Measurements from ENCODE around the gene POU2F3.

Gene POU2F3

DNA sequence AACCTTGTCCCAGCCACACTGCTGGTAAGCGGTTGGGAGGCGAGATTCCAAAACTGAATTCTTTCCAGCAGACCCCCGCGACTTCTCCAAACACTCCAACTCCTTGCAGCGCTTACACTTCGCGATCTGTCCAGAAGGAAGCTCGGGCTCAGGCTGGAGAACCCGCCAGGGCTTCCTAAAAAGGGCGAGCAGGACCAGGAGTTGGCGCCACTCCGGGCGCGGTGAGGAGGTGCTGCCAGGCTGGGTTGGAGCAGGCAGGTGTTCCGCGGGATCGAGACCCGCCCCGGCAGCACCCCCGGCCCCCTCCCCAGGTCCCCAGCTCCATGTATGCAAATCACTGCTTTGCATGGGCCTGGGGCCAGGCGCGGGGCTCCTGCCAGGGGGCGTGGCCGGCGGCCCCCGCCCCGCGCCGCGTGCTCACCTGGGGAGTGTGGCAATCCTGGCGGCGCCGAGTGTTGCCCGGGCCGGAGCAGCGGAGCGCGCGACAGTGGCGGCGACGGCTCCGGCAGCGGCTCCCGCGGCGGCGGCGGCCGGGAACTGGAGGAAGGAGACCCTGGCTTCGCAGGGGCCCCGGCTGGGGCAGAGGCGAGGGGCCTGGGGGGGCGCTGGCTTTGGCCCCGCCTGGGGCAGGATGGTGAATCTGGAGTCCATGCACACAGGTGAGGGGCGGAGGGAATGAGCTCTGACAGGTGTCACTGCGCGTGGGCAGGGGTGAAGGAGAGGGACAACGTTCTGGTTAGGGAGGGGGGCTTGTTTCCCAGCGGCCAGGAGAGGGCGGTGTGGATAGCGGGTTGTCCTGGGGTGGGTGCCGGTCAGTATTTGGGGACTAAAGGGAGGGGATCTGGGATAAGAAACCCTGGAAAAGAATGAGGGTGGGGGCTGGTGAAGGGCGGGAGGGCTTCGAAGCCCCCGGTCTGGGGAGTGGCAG, at the start of gene POU2F3:
Gene POU2F3 (plus strand): TSS at position 428 of the 928 bp plus-strand sequence. CDS start 204 bp downstream, at position 632.
- DNase-seq, result no peak

DNA sequence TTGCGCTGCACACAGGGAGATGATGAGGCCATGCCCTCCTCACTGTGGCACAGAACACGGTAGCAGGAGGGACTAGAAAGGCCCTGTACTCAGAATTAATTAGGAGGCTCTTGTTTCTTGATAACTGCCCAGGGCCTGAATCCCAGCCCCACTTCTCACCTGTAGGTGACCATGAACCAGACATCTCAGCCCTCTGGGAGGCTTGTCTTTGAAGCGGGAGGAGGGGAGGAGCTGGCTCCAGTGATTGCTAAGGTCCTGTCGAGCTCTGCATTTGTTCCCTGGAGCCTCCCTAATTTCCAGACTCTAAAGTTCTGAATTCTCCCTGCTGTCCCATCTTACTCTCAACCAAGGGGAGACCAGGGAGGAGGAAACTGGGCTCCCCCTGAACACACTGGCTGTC, 48.9 kb upstream of the POU2F3 start:
- no peak for DNase-seq

DNA sequence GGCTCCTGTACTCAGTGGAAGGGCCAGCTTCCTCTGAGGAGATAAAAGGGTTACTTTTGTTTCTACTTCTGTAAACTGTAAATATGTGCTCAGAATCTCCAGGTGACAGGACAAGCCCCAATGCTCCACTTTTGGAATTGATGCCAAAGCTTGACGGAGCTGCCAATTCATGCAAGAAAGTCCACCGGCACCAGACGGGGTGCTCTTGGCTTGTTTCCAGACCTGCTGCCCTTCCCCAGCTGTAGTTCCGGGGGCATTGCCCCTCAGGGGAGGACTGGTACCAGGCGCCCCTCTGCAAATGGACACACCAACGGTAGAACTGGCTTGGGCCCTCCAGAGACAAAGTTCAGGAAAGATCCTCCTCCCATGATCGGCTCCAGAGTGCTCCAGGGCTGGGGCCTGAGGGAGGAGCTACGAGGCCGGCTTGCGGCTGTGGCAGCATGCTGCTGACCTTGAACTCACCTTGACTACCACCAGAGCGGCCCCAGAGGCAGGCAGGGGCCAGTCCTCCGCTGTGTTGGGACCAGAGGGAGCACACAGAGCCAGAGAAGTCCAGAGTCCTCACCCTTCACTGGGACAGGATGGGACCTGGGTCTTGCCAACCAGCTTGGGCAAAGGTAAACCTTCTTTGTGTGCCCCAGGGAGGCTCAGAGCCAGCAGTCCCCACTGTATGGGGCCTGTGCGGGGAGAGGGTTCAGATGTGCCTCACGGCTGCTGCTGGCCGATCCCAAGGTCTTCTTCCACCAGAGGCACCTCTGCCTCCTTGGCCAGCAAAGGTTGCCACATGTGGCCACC, 46.9 kb upstream of the POU2F3 start:
- no peak for DNase-seq

DNA sequence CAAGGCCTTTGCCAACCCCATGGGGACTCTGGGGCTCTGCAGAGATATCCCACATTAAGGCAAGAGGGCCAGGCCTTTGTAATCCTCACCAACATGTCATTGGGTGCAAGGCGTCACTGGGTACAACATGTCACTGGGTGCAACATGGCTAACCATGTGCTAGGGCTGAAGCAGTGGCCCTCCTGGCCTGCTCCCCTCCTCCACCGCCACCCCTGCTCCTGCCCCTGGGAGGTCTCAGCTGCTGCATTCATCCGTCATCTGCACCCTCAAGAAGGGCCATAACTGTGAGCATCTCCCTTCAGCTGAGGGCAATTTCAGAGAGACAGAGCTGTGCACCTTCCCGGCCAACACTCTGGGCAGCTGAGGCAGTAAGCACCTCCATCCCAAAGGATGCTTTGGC, 45.8 kb upstream of the POU2F3 start:
- DNase-seq, result no peak

DNA sequence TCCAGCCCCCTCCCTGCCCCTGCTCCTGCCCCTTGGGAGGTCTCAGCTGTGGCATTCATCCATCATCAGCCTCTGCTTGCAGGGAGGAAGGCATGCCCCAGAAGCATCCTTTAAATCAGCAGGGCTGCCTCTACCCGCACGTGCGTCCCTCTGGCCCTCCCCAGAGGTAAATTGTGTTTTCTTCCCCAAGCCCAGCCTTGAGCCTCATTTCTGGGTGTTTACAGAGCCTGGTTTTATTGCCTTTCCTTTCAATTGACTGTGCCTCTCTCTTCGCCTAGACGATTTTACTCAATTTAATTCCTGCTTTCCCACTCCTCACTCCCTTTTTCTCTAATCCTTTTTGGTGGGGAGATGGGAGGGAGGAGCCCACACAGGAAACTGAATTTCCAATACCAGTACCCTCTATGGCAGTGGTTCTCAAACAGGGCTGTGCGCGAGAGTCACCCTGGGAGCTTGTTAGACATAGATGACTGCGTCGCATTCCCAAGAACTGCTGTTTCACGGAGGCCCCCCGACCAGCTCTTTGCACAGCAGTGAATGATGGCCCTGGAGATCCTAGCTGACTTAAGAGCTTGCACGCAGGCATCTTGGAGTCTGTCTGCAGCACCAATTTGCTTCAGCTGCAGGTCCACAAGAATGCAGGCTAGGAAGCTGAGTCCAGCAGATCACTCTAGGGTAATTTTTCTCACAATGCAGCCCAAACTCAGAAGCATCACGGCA, 44.2 kb upstream of the POU2F3 start:
- no peak for DNase-seq

DNA sequence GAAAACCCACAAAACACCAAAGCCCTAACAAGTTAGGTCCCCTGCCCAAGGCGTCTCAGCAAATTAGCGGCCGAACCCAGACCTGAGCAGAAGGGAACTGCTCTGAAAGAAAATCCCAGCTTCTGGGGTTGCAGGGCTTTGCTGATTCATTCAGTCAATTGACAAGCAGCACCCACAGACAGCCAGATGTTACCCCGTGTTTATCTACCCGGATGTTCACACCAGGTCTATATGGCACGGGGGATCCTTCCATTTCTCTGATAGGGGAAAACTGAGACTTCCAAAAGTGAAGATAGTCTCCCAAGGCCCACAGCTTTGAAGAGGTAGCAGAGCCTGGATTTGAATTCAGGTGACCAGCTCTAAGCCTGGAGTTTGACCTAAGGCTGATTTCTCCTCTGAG, 43.1 kb upstream of the POU2F3 start:
- no peak for DNase-seq

DNA sequence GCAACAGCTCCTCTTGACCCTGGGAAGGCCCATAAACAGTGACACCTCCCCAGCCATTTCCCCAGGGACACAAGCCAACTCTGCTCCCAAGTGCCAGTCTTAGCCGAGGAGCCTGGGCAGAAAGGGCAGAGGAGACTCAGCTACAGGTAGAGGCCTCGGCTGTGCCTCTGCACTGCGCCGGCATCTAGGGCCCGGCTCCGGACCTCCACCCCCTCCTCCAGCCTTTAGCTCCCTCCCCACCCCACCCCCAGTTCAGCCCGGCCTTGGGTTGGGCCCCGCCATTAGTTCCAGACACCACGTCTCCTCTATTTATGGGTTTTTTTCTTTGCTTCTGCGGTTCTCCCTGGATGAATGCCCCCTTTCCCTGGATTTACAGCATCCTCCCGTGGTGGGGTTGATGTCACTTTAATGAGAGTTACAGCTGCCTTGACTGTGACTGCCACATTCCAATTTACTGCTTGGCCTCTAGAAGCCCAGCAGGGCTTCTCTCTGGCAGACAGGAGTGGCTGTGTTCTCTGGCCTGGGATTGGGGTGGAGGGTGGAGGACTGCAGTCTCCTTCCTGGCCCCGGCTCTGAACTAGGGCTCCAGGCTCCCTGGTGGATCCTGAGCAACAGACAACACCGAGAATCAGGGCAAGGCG, 42.6 kb upstream of the POU2F3 start:
- DNase-seq, result no peak

DNA sequence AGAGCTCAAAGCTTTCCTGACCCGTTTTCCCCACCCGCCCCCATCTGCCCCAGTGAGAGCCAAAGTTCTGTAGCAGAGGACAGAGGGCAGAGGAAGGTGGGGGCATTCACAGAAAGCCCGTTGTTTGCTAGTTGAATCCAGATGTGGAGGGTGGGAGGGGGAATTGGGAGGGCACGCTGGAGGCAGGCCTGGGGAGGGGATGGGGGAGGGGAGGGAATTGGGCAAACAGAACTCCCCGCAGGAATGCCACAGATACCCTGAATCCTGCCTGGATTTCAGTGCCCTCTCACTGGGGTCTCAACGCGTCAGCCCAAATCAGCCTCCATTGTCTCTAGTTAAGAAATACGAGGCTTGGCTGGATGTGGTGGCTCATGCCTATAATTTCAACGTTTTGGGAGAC, 42.0 kb upstream of the POU2F3 start:
- no peak for DNase-seq

DNA sequence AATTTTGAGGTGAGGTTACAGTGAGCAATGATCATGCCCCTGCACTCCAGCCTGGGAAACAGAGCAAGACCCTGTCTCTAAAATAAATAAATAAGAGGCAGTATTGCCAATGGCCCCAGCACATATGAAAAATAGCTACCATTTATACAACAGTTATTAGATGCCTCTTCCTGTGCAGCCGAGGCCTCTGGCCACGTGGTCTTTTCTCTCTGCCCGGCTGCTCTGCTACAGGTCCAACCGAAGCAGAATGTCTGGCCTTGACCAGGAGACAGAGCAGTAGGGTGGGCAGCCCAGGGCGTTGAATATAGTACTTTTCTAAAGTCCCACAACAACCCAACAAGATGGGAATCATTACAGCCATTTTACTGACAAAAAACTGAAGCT, 41.5 kb upstream of the POU2F3 start:
- no peak for DNase-seq

DNA sequence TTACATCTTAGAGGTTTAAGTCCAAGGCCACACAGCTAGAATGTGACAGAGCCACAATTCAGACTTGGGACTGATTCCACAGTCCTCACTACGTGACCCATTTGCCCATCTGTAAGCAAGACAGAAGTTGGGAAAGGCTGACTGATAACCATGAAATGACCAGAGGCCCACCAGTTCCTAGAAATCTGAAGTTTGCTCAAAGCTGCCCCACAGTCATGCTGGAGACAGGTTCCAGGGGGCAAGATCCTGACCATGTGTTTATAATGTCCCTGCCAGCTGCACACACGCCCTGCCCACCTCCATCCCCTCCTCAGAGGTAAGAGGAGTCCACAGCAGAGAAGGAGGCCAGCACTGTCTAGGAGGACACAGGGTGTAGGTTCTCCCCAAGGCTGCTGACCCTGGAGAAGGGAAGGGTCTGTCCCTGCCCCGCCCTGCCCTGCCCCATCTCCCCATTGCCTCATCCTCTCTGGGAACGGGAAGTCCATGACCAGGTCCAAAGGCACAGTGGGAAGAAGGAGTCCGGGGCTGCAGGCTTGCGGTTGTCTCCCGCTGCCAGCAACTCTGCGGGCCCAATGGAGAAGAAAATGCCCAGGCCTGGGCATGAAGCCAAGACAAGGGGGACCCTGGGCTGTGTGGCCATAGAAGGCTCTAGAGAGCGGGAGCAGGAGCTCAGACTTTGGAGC, 41.0 kb upstream of the POU2F3 start:
- no peak for DNase-seq

DNA sequence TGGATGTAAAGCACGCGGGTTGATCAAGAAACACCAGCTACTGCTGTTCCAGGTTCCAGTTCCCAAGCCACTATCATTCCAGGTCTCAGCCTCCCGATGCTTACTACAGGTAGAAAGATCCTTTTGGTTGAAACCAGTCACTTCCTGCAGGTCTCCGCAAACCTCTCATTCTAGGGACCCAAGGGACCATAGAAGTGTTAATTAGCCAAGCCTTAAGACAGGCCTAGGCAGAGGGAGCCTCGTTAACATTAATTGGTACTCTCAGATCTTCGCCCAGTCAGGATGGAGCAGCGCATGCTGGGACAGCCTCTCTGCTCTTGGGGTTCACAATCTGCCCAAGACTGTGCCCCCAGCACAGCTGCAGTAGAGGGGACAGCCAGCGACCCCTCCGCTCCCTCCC, 40.3 kb upstream of the POU2F3 start:
- DNase-seq, result no peak

DNA sequence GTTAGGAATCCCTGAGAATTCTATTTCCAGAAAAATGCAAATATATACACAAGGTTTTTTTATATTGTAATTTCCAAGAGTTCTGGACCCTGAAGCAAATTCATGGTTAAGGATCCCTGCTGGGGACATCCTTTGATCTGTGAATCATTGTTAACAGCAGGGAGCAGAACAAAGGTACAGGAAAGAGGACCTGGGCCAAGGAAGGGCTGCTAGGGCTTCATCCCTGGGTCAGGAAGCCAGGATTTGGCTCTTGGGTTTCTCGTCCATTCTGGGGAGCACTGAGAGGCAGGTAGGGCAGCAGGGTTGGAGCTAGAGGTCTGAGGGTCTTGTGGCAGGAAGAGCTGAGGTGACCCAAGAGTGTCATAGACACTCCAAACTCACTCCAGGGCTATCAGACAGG, 39.3 kb upstream of the POU2F3 start:
- DNase-seq, result no peak

DNA sequence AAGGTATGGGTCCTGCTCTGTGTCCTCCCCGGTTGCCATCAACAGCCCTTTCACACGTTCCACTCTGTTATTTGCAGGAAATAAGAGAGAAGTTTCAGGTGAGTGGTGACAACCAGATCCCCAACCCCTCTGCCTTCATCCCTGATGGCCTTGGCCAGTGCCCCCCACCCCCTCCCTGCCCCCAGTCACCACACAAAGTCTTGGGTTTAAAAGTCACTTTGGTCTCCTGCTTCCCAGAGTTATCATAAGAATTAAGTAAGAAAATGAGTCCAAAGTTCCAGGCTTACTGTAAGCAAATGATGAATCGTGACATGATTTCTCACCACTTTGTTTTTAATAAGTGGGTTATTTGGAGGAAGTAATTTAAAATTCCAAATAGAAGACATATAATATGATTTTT, 38.3 kb upstream of the POU2F3 start:
- DNase-seq, result no peak

DNA sequence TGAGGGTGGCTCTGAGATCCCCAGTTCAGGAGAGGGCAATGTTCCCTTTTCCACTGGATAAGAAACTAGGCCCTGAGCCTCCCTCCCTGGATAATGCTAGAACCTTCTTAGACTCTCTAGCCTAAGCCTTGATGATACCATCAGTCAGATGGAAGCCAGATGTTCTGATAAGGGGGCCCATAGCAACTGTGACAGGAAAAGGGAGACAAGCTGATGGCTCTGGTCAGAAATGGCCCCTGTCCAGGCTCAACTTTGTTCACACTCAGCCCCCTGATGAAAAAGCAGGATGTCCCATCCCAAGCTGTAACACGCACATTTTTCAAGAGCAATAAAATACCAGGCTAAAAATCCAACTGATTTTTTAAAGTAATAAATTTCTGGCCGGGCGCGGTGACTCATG, 36.3 kb upstream of the POU2F3 start:
- no peak for DNase-seq

DNA sequence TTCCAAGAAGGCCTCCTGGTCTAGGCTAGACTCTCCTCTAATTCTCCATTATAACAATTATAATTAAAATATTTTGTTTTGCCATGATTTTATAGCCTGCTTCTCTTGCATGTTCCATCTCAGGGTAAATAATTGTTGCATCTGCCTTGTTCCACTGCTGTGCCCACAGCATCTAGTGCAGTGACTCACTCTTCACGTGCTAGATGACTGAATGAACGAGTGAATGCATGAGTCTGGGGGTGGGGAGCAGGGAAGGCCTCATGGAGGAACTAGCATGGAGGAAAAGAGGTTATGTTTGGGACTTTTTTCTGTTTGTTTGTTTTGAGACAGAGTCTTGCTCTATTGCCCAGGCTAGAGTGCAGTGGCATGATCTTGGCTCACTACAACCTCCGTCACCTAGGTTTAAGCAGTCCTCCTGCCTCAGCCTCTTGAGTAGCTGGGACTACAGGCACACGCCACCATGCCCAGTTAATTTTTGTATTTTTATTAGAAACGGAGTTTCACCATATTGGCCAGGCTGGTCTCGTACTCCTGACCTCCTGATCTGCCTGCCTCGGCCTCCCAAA, 34.3 kb upstream of the POU2F3 start:
- no peak for DNase-seq

DNA sequence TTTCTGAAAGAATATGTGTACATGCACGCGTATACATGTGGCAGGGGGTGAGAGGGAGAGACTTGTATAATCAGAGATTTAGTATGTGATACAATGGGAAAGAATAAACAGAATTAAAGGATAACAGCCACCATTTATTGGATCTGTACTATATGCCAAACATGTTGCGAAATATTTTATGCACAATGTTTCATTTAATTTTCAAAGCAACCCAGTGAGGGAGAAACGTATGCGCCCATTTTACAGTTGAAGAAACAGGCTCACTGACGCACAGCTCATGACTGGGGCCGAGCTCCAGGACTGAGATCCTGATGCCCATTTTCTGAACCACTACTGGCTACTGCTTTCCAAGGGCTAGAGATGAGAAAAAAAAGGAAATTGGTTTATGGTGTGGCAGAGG, 32.4 kb upstream of the POU2F3 start:
- no peak for DNase-seq

DNA sequence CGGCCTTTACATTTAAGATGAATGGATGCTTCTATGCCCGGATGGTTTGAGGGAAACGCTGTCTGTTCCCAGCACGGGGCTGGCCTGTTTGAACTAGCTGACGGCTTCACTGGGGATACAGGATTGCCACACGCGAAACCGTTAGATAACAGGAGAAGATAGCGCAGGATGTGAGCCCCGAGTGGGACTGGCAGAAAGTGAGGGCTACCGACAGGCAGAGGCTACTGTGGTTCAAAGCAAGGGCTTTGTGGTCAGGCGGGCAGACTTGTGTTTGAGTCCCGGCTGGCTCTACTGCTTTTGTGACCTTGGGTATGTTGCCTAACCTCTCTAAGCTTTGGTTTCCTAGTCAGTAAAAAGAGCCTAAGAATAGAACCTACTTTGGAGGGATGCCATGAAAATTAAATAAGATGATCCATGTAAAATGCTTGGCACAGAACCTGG, 31.9 kb upstream of the POU2F3 start:
- no peak for DNase-seq

DNA sequence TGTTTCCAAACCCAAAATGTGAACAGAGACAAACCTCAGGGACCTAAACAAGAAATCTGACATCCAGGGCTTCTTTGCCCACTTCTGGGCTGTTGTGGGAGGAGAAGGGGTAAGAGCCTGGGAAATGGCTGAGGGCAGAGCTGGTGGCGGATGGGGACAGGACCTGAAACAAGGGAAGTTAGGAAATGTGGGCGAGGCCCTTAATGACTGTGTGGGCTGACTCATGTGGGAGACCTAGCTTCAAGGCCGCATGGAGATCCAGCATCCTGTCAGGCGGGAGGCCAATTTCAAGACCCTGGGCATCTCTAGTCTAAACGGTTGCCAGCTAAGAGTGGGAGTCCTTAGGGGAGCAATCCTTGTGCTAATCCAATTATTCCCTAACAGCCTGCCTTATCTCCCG, 31.2 kb upstream of the POU2F3 start:
- no peak for DNase-seq

DNA sequence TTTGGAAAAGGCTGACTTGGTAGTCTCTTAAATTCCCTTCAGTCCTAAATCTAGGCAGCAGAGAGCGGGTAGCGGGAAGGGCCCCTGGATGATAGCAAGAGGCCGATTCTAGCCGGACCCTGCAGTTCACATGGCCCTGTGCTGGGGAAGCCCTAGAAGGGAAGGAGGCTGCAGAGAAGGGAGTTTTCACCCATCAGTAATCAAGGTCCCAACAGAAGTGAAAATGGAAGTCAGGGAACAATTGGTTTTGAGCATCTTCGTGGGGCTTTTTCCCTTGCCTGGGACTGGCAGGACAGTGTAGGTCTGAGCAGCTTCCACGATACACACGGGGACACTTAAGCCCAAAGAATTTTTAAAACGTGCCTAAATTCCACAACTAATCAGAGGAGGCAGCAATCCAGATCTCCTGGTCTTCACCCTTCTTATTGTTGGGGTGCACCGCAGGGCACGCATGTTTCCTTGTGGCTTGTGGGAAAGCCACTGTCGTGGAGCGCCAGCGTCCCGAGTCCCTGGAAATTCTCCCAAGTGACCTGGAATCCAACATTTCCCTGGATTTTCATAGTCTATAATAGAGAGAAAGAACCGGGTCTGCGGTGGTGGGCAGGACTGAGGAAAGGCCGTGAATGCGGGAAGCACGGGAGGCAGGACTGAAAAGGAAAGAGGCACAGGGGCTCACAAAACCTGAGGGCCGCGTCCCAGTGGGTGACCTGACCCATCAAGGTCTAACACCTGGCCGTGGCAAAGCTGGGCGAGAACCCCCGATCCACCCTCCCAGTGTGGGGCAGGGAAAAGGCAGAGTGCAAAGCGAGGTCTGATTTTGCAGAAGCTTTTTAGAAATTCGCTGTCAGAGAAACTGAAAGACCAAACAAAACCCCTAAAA, 30.0 kb upstream of the POU2F3 start:
- DNase-seq, result no peak

DNA sequence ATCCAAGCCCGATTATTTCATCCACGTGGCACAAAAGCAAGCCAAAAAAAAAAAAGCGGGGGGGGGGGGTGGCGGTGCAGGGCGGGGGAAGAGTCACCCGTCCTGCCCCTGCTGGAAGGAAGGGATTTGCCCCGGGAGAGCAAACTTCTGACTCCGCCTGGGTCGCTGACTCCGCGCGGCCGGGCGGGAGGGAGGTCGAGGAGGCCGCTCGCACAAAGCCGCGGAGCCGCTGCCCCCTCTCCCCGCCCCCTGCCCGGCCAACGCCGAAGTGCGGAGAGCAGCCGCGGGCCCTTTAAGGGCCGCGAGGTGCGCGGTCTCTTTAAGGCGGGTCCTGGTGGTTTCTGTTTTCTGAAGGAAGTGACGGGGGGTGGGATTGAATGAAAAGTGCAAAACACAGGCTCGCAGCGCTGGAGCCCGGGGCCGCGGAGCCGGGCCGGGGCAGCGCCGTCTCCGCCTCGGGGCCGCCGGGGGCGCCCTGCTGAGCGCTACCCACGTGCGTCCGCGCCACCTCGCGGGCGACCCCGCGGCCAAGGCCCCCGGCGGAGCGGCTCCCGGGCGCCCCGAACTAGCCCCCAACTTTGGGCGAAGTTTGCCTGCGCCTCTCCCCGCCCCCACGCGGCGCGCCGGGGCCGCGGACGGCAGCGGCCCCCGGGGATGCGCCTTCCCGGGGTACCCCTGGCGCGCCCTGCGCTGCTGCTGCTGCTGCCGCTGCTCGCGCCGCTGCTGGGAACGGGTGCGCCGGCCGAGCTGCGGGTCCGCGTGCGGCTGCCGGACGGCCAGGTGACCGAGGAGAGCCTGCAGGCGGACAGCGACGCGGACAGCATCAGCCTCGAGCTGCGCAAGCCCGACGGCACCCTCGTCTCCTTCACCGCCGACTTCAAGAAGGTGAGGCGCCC, 29.1 kb upstream of the POU2F3 start, which contains the start of gene OAF:
Gene OAF (plus strand): TSS at position 407 of the 896 bp plus-strand sequence. CDS start 248 bp downstream, at position 655.
- no peak for DNase-seq
